K562 (cell line): ENCODE data around the gene MSH4. TPM values are rescaled to one million over a fixed set of nuclear protein-coding genes. Genes with fewer than 3 reads are reported as not detected.

ENCODE experiments used
- ATAC-seq: fragments of 200-7000 bp; cut with Tn5 transposase; 3 replicates; pipeline ENCODE4 v1.9.1; 2020; ENCODE audit warnings: moderate library complexity
- BruUV-seq: library from RNA; stranded (reverse); fragments of 400-500 nt; replicated peaks from 2 replicates; lab custom pipeline; 2021; lab: Mats Ljungman, UMichigan
- CTCF ChIA-PET: fragments of 300-600 bp; formaldehyde crosslinking; extraction: SDS; loops from one replicate; lab custom pipeline; 2021; ENCODE audit warnings: low intra/inter-chr PET ratio; lab: Yijun Ruan, JAX
- POLR2A ChIA-PET: fragments of 300-600, 350-650 bp; sonication (Branson Sonifier 250); formaldehyde crosslinking; extraction: SDS; loops from one replicate; lab custom pipeline; 2021; ENCODE audit warnings: antibody characterized with exemption, inconsistent platforms; lab: Yijun Ruan, JAX
- DNase-seq, 4 experiments: peaks; one replicate each; pipeline versions ENCODE4 v3.0.0 to v3.0.0-alpha.2; 2011 to 2018; ENCODE audit warnings: low spot score in 3 of 4, mixed read lengths in 3 of 4; ENCODE audit errors: extremely low read depth in 1 of 4
- FAIRE-seq: peaks from 2 replicates; lab custom pipeline; 2011; peaks lifted over from hg19 to GRCh38; lab: Jason Lieb, UNC
- H2AFZ ChIP-seq: 2 replicates; pipeline ENCODE4 v1.6.0; 2011; ENCODE audit warnings: low read depth, low read length, control low read depth, inconsistent platforms
- H3K27ac ChIP-seq: fragments of 200-600 bp; 3 replicates; pipeline ENCODE4 v1.8.0; 2011; ENCODE audit warnings: low read depth, mild to moderate bottlenecking, control low read depth, inconsistent platforms, low read length, moderate library complexity, mixed read lengths; ENCODE audit errors: extremely low read depth
- H3K27me3 ChIP-seq, 2 experiments: fragments of 300-600 bp in 1 of 2; 2 replicates in 1 of 2; 3 replicates in 1 of 2; pipeline versions ENCODE4 v1.6.0 to v1.8.0; 2011; ENCODE audit warnings: inconsistent platforms in 2 of 2, low read length in 2 of 2, mild to moderate bottlenecking in 1 of 2, mixed read lengths in 1 of 2, moderate library complexity in 1 of 2; ENCODE audit not compliant: control insufficient read depth in 2 of 2, insufficient read depth in 2 of 2
- H3K36me3 ChIP-seq: fragments of 300-600 bp; 3 replicates; pipeline ENCODE4 v1.8.0; 2011; ENCODE audit warnings: mild to moderate bottlenecking, low read length, inconsistent platforms; ENCODE audit not compliant: control insufficient read depth, insufficient read depth
- H3K4me1 ChIP-seq, 2 experiments: fragments of 200-600 bp in 1 of 2; replicated peaks in 1 of 2; 2 replicates in 1 of 2; 3 replicates in 1 of 2; pipeline versions ENCODE4 v1.5.1 to v1.8.0; 2011; ENCODE audit warnings: inconsistent platforms in 2 of 2, low read length in 2 of 2, mild to moderate bottlenecking in 1 of 2, mixed read lengths in 1 of 2, moderate library complexity in 1 of 2; ENCODE audit not compliant: control insufficient read depth in 2 of 2, insufficient read depth in 2 of 2
- H3K4me2 ChIP-seq: 2 replicates; pipeline ENCODE4 v1.6.1; 2011; ENCODE audit warnings: low read length, control low read depth, inconsistent platforms, mixed read lengths; ENCODE audit not compliant: insufficient read depth
- H3K4me3 ChIP-seq: fragments of 200-600 bp; sonication (generic), shearing (Covaris generic); 2 replicates; pipeline ENCODE4 v1.5.1; 2016; ENCODE audit warnings: control low read depth, inconsistent platforms
- H3K79me2 ChIP-seq: fragments of 200-600 bp; 3 replicates; pipeline ENCODE4 v1.8.0; 2011; ENCODE audit warnings: low read length, inconsistent platforms; ENCODE audit not compliant: control insufficient read depth, insufficient read depth
- H3K9ac ChIP-seq, 2 experiments: 2 replicates each; pipeline versions ENCODE4 v1.6.0 to v1.6.1; 2011; ENCODE audit warnings: low read depth in 2 of 2, low read length in 2 of 2, control low read depth in 1 of 2, inconsistent platforms in 1 of 2, mild to moderate bottlenecking in 1 of 2, mixed read lengths in 1 of 2; ENCODE audit not compliant: insufficient read depth in 1 of 2
- H3K9me1 ChIP-seq: one replicate; pipeline ENCODE4 v1.6.0; 2011; ENCODE audit warnings: inconsistent platforms, mild to moderate bottlenecking, low read length, moderate library complexity; ENCODE audit not compliant: control insufficient read depth, insufficient read depth
- H3K9me3 ChIP-seq: replicated peaks from 2 replicates; pipeline ENCODE4 v1.5.1; 2011; ENCODE audit warnings: low read depth, low read length, inconsistent platforms; ENCODE audit not compliant: control insufficient read depth, insufficient read depth
- H4K20me1 ChIP-seq: replicated peaks from 2 replicates; pipeline ENCODE4 v1.6.1; 2011; ENCODE audit warnings: low read length, inconsistent platforms, mixed read lengths; ENCODE audit not compliant: control insufficient read depth, insufficient read depth
- GTF2F1 ChIP-seq: IDR thresholded peaks from 2 replicates; pipeline ENCODE4 v1.6.1; 2011; ENCODE audit warnings: low read depth, low read length, improper control_type of control experiment
- RAD21 ChIP-seq, 2 experiments: fragments of 250-450 bp in 1 of 2; fragments of 450-650 bp in 1 of 2; sonication (Bioruptor Pico) in 1 of 2; formaldehyde crosslinking in 1 of 2; IDR thresholded peaks in 1 of 2; conservative IDR thresholded peaks in 1 of 2; 2 replicates each; pipeline versions ENCODE4 v1.4.0 to v1.8.0; 2020 to 2022; ENCODE audit warnings: mild to moderate bottlenecking in 2 of 2, moderate library complexity in 1 of 2
- SMAD4 ChIP-seq: fragments of 250-450 bp; sonication (Bioruptor Pico); conservative IDR thresholded peaks from 2 replicates; pipeline ENCODE4 v1.8.0; 2021; ENCODE audit warnings: inconsistent platforms, mild to moderate bottlenecking, moderate library complexity
- ZNF785 ChIP-seq: fragments of 250-450 bp; sonication (Bioruptor Pico); IDR thresholded peaks from 2 replicates; pipeline ENCODE4 v1.4.0; 2020; ENCODE audit warnings: mild to moderate bottlenecking
- ZSCAN32 ChIP-seq: fragments of 450-650 bp; formaldehyde crosslinking; IDR thresholded peaks from 2 replicates; pipeline ENCODE4 v1.4.0; 2020; ENCODE audit warnings: mild to moderate bottlenecking, moderate library complexity
- WGBS: fragments of 100-300 bp; shearing (Covaris generic); methylation state at CpG from one replicate; pipeline ENCODE4 v1.1.6; 2016; ENCODE audit warnings: low coverage, mixed read lengths; ENCODE audit not compliant: insufficient coverage; ENCODE audit errors: missing lambda C conversion rate; 5-methylcytosine and 5-hydroxymethylcytosine counted together
- in situ Hi-C: fragments of 300-500 bp; cut with MboI; formaldehyde crosslinking; loops from 4 replicates; pipeline ENCODE4 v1.15.0; 2018; ENCODE audit warnings: inconsistent platforms, mixed read lengths
- intact Hi-C: fragments of 100-400 bp; cut with micrococcal nuclease; formaldehyde crosslinking; loops from 2 replicates; pipeline ENCODE4 v1.14.2; 2022
- polyA plus RNA-seq, 8 experiments: library from polyadenylated mRNA; depleted of rRNA in 4 of 8; stranded (reverse) in 5 of 8; unstranded in 3 of 8; fragments of >200 nt; fragmentation: Nextera tagmentation in 2 of 8; fragmentation: Illumina TruSeq in 1 of 8; extraction: Ambion mirVana in 2 of 8; extraction: Trizol in 1 of 8; gene quantifications; 2 replicates each; pipeline versions ENCODE4 v1.2.1 to v1.2.3, GENCODE V29; 2011 to 2014; ENCODE audit warnings: inconsistent platforms in 1 of 8, missing spikeins in 1 of 8
- total RNA-seq, 7 experiments: library from RNA; depleted of rRNA in 6 of 7; stranded (reverse); fragments of >200 nt in 6 of 7; fragmentation: Illumina TruSeq in 2 of 7; extraction: Trizol in 2 of 7; gene quantifications; 2 replicates each; pipeline versions ENCODE4 v1.2.1 to v1.2.3, GENCODE V29; 2011 to 2021; ENCODE audit warnings: low replicate concordance in 1 of 7
- TF ChIP-seq, protein P1 (sequence below): sonication (generic); formaldehyde crosslinking; IDR thresholded peaks from 2 replicates; pipeline ENCODE4 v1.8.1; 2023; ENCODE audit warnings: mild to moderate bottlenecking, missing genetic modification reagents
- TF ChIP-seq, protein P2 (sequence below), 3 experiments: IDR thresholded peaks in 2 of 3; conservative IDR thresholded peaks in 1 of 3; 2 replicates each; pipeline ENCODE4 v1.5.1; 2011 to 2012; ENCODE audit warnings: low read length in 3 of 3, mild to moderate bottlenecking in 3 of 3, control low read depth in 2 of 3, improper control_type of control experiment in 1 of 3, inconsistent platforms in 1 of 3, low read depth in 1 of 3, mixed read lengths in 1 of 3, moderate library complexity in 1 of 3; ENCODE audit not compliant: insufficient read depth in 2 of 3
- TF ChIP-seq, protein P3 (sequence below), 2 experiments: fragments of 450-650 bp; formaldehyde crosslinking in 1 of 2; IDR thresholded peaks; 2 replicates each; pipeline versions ENCODE4 v1.4.0 to v1.6.1; 2014 to 2020; ENCODE audit warnings: mild to moderate bottlenecking in 2 of 2, borderline replicate concordance in 1 of 2, low read depth in 1 of 2

Gene MSH4
- total and polyA plus RNA-seq, 9 of the 15 experiments (the other 6 are each of a cell fraction or from before 2014, with no cell fraction given) = 0.04 to 0.18 (median 0.12) TPM; not detected in 4

DNA sequence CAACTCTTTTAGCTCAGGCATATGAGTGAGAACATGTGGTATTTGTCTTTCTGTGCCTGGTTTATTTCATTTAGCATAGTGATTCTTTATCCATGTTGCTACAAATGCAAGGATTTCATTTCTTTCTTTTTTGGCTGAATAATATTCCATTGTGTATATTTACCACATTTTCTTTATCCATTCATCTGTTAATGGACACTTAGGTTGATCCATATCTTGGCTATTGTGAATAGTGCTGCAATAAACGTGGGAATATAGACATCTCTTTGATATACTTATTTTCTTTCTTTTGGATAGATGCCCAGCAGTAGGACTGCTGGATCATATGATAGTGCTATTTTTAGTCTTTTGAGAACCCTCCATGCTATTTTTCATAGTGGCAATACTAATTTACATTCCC lies 104.7 kb downstream of the MSH4 start (continued):
- TF ChIP-seq, protein P1, sequence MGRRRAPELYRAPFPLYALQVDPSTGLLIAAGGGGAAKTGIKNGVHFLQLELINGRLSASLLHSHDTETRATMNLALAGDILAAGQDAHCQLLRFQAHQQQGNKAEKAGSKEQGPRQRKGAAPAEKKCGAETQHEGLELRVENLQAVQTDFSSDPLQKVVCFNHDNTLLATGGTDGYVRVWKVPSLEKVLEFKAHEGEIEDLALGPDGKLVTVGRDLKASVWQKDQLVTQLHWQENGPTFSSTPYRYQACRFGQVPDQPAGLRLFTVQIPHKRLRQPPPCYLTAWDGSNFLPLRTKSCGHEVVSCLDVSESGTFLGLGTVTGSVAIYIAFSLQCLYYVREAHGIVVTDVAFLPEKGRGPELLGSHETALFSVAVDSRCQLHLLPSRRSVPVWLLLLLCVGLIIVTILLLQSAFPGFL = no peak
- TF ChIP-seq GTF2F1 (no peak), ZNF785 (CRISPR knock-in tag) (no peak), ZSCAN32 (CRISPR knock-in tag) (no peak)
- TF ChIP-seq, all 486 proteins: peak for 0

DNA sequence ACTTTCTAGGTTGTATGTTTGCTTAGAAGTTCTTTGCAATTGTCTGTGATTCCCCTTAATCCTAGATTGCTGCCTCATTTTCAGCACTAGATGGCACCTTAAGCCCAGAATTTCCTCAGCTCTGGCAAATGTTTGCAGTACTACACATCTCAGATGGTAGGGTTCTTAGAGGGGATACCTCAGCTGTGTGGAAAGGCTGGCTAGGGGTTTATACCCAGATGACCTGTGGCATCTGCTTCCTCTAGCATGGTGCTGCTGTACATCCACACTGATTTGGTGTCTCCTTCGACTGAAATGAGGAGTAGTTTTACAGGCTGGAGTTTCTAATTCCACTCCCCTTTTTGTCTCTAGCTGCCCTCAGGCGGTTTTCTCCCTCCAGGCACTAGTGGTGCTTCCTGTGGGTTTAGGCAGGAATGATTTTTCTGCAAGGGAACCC lies 112.1 kb downstream of the MSH4 start:
- BruUV-seq = no TSS peak

More for the DNA sequence above, 112.1 kb downstream of the MSH4 start:
- POLR2A ChIA-PET = interaction anchor here (0.6 to 0.8 kb wide), 2 partner anchors 8 to 680 kb away, joined by 3 read pairs; no protein-coding TSS in a partner anchor
- TF ChIP-seq SMAD4 (CRISPR knock-in tag) (no peak), RAD21 (CRISPR knock-in tag; conservative IDR thresholded peaks at IDR 0.05 in 1 of 2, IDR thresholded peaks at IDR 0.05 in 1 of 2) (peak; percentile 40 to 62)
- TF ChIP-seq, protein P2, sequence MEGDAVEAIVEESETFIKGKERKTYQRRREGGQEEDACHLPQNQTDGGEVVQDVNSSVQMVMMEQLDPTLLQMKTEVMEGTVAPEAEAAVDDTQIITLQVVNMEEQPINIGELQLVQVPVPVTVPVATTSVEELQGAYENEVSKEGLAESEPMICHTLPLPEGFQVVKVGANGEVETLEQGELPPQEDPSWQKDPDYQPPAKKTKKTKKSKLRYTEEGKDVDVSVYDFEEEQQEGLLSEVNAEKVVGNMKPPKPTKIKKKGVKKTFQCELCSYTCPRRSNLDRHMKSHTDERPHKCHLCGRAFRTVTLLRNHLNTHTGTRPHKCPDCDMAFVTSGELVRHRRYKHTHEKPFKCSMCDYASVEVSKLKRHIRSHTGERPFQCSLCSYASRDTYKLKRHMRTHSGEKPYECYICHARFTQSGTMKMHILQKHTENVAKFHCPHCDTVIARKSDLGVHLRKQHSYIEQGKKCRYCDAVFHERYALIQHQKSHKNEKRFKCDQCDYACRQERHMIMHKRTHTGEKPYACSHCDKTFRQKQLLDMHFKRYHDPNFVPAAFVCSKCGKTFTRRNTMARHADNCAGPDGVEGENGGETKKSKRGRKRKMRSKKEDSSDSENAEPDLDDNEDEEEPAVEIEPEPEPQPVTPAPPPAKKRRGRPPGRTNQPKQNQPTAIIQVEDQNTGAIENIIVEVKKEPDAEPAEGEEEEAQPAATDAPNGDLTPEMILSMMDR (IDR thresholded peaks at IDR 0.05 in 2 of 3, conservative IDR thresholded peaks at IDR 0.05 in 1 of 3; ENCODE audit: insufficient read depth in 2 of 3, low read depth in 1 of 3, low read length in 3 of 3) = peak; percentile 42 to 55 (median 45); a peak in 5 of 6 replicates
- TF ChIP-seq, protein P3, sequence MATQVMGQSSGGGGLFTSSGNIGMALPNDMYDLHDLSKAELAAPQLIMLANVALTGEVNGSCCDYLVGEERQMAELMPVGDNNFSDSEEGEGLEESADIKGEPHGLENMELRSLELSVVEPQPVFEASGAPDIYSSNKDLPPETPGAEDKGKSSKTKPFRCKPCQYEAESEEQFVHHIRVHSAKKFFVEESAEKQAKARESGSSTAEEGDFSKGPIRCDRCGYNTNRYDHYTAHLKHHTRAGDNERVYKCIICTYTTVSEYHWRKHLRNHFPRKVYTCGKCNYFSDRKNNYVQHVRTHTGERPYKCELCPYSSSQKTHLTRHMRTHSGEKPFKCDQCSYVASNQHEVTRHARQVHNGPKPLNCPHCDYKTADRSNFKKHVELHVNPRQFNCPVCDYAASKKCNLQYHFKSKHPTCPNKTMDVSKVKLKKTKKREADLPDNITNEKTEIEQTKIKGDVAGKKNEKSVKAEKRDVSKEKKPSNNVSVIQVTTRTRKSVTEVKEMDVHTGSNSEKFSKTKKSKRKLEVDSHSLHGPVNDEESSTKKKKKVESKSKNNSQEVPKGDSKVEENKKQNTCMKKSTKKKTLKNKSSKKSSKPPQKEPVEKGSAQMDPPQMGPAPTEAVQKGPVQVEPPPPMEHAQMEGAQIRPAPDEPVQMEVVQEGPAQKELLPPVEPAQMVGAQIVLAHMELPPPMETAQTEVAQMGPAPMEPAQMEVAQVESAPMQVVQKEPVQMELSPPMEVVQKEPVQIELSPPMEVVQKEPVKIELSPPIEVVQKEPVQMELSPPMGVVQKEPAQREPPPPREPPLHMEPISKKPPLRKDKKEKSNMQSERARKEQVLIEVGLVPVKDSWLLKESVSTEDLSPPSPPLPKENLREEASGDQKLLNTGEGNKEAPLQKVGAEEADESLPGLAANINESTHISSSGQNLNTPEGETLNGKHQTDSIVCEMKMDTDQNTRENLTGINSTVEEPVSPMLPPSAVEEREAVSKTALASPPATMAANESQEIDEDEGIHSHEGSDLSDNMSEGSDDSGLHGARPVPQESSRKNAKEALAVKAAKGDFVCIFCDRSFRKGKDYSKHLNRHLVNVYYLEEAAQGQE (IDR thresholded peaks at IDR 0.05; ENCODE audit: borderline replicate concordance) = peak; percentile 22; the same call in 1 of the 2 replicates
- TF ChIP-seq, protein P3 (CRISPR knock-in tag; IDR thresholded peaks at IDR 0.05; ENCODE audit: low read depth) = no peak
- H3K4me1 ChIP-seq = no peaks in the 10 kb centered on the region
- H3K36me3 ChIP-seq = no peaks in the 10 kb centered on the region
- CTCF ChIA-PET = interaction anchor here (0.7 kb wide), 1 partner anchor 1235 kb away, joined by 3 read pairs; no protein-coding TSS in a partner anchor
- intact Hi-C loops (loop anchor here (5.0 kb wide), 2 partner anchors 49 to 244 kb away; no protein-coding TSS in a partner anchor), in situ Hi-C loops (no loop called here)
- no peaks in the 10 kb centered on the region for H3K79me2 ChIP-seq
- DNase-seq = peak in 1 of 4 experiments; percentile 30
- H3K4me2 ChIP-seq = no peak overlapping the region
- H3K27ac ChIP-seq = no peak overlapping the region
- no peaks in the 10 kb centered on the region for H3K9me3 ChIP-seq
- H2AFZ ChIP-seq = no peak overlapping the region
- H3K27me3 ChIP-seq = no peaks in the 10 kb centered on the region
- no peak overlapping the region for H3K9ac ChIP-seq
- peak; percentile 85 for ATAC-seq
- FAIRE-seq = peak; percentile 63
- no peaks in the 10 kb centered on the region for H3K9me1 ChIP-seq
- H3K4me3 ChIP-seq = no peak overlapping the region
- H4K20me1 ChIP-seq = no peaks in the 10 kb centered on the region
- WGBS = 0% methylated on average over 2 of the region's 2 CpGs
